Erythroblast (primary cell): ENCODE measurements around the gene DPF3.

Source experiments
- GATA1 ChIP-seq: IDR thresholded peaks from 2 replicates; pipeline ENCODE4 v1.6.1; 2011; ENCODE audit warnings: low read depth, mild to moderate bottlenecking, control low read depth, low read length, moderate library complexity
- POLR2A ChIP-seq: IDR thresholded peaks from 2 replicates; pipeline ENCODE4 v1.6.1; 2011; ENCODE audit warnings: mild to moderate bottlenecking, low read length

DNA sequence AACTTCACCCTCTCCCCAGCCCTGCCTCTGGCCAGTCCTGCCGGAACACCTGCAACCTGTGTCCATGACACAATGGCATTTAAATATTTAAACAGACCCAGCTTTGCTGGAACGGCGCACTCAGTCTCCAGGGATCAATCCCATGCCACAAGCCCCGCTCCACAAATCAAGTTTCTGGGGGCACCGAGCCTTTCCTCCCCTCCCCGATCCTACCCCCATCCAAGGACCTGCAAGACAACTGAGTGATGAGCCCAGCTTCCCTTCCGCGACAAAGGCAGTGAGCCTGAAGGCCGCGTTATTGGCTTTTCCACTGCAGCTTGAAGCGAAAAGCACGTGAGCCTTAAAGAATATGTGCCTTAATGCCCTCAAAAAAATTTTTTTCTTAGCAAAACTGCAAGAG is 185.7 kb downstream of the DPF3 start:
- no peak for TF ChIP-seq POLR2A
- TF ChIP-seq GATA1 = no peak
